ENCODE measurements around the gene CFAP46.
A peak's percentile ranks its signal among the peaks of the same experiment; 100 is the strongest.
"Not testable (repeated sequence)": the region's sequence is repeated elsewhere in the genome, so short reads cannot be mapped to it uniquely, and the experiment has no call there.

The CFAP46 gene

GRCh38 chr10:132962623-132963429 lies 20.5 kb upstream of the CFAP46 start:
- no peak for DNase-seq

GRCh38 chr10:132961787-132962622 lies 19.6 kb upstream of the CFAP46 start:
- DNase-seq, result peak; percentile 65

- DNase-seq, result no peak
Observed at GRCh38 chr10:132961420-132961786, 19.0 kb upstream of the CFAP46 start.

- DNase-seq, result no peak
Observed at GRCh38 chr10:132960631-132961419, 18.5 kb upstream of the CFAP46 start.

GRCh38 chr10:132960071-132960472 lies 17.7 kb upstream of the CFAP46 start:
- DNase-seq, result no peak

- no peak for DNase-seq
Observed at GRCh38 chr10:132959559-132959961, 17.2 kb upstream of the CFAP46 start.

- DNase-seq, result no peak
Observed at GRCh38 chr10:132958883-132959558, 16.7 kb upstream of the CFAP46 start.

- no peak for DNase-seq
Observed at GRCh38 chr10:132957981-132958882, 15.9 kb upstream of the CFAP46 start.

- no peak for DNase-seq
Observed at GRCh38 chr10:132957131-132957530, 14.8 kb upstream of the CFAP46 start.

- not testable (repeated sequence) for DNase-seq
Observed at GRCh38 chr10:132956259-132956658, 13.9 kb upstream of the CFAP46 start.

- no peak for DNase-seq
Observed at GRCh38 chr10:132955479-132955878, 13.1 kb upstream of the CFAP46 start.

- no peak for DNase-seq
Observed at GRCh38 chr10:132953428-132953827, 11.1 kb upstream of the CFAP46 start.

GRCh38 chr10:132951926-132952325 lies 9.6 kb upstream of the CFAP46 start:
- no peak for DNase-seq

- no peak for DNase-seq
Observed at GRCh38 chr10:132948351-132948750, 6.0 kb upstream of the CFAP46 start.

GRCh38 chr10:132947843-132948242 lies 5.5 kb upstream of the CFAP46 start:
- no peak for DNase-seq

GRCh38 chr10:132946806-132947546 lies 4.6 kb upstream of the CFAP46 start:
- no peak for DNase-seq

- DNase-seq, result no peak
Observed at GRCh38 chr10:132946311-132946710, 3.9 kb upstream of the CFAP46 start.

GRCh38 chr10:132945894-132946255 lies 3.5 kb upstream of the CFAP46 start:
- no peak for DNase-seq

GRCh38 chr10:132945125-132945893 lies 2.9 kb upstream of the CFAP46 start:
- DNase-seq, result no peak

- DNase-seq, result no peak
Observed at GRCh38 chr10:132944510-132944909, 2.1 kb upstream of the CFAP46 start.
